Muscle of leg (tissue), 11 donors: ENCODE data around the gene SMAD9. TPM values are rescaled to one million over a fixed set of nuclear protein-coding genes. Genes with fewer than 3 reads are reported as not detected.
A peak's percentile ranks its signal among the peaks of the same experiment; 100 is the strongest.

ENCODE experiments used
- DNase-seq: peaks from one replicate; pipeline ENCODE4 v3.0.0; 2013
- H3K27ac ChIP-seq: one replicate; pipeline ENCODE4 v1.5.1; 2013; ENCODE audit warnings: mild to moderate bottlenecking, low read length, control low read depth
- H3K27me3 ChIP-seq: one replicate; pipeline ENCODE4 v1.6.1; 2013; ENCODE audit warnings: low read length; ENCODE audit not compliant: control insufficient read depth, insufficient read depth
- H3K36me3 ChIP-seq: one replicate; pipeline ENCODE4 v1.6.1; 2013; ENCODE audit warnings: low read length; ENCODE audit not compliant: control insufficient read depth, insufficient read depth
- H3K4me1 ChIP-seq: one replicate; pipeline ENCODE4 v1.6.1; 2013; ENCODE audit warnings: low read length; ENCODE audit not compliant: control insufficient read depth, insufficient read depth
- H3K4me3 ChIP-seq: one replicate; pipeline ENCODE4 v1.5.1; 2013; ENCODE audit warnings: low read length, control low read depth
- H3K9me3 ChIP-seq: replicated peaks from 2 replicates; pipeline ENCODE4 v1.6.1; 2013; ENCODE audit warnings: low read depth, low read length; ENCODE audit not compliant: control insufficient read depth
- WGBS: methylation state at CpG from one replicate; pipeline ENCODE4 v1.1.5; 2013; ENCODE audit warnings: missing lambda C conversion rate; ENCODE audit not compliant: insufficient coverage; 5-methylcytosine and 5-hydroxymethylcytosine counted together
- polyA plus RNA-seq, 8 donors: library from polyadenylated mRNA; unstranded; fragments of 120-200 nt; gene quantifications; one replicate each; pipeline versions ENCODE4 v1.2.1 to v1.2.3, GENCODE V29; 2013; ENCODE audit warnings: inconsistent platforms in 1 of 8, low replicate concordance in 1 of 8; ENCODE audit not compliant: insufficient read length in 8 of 8, insufficient read depth in 1 of 8
- total RNA-seq: library from RNA; stranded (reverse); fragments of 120-200 nt; gene quantifications from one replicate; pipeline ENCODE4 v1.2.4, GENCODE V29; 2013

Gene SMAD9
- total and polyA plus RNA-seq, 9 donors = 12.2 to 20.1 (median 15.8) TPM

GRCh38 chr13:36913463-36913862 lies 6.6 kb downstream of the SMAD9 start:
- Histone ChIP-seq H3K27ac (no peak overlapping the region), H3K9me3 (no peaks in the 10 kb centered on the region), H3K27me3 (no peaks in the 10 kb centered on the region), H3K4me3 (no peak overlapping the region), H3K4me1 (peaks cover 9% of the 10 kb centered on the region), H3K36me3 (no peaks in the 10 kb centered on the region)
- no peak for DNase-seq

DNA sequence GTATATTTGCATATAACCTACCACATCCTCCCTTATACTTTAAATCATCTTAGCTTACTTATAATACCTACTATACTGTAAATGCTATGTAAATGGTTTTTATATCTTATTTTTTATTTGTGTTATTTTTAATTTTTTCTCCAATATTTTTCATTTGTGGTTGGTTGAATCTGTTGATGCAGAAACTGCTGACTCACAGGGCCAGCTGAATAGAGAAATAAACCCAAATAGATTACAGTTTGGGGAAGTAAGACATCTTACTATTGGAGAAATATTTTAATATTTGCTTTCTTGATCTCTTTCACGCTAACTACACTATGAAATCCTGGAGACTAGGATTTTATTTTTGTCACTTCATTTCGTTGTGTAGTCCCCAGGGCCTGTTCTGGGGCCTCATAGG lies 7.1 kb downstream of the SMAD9 start:
- WGBS = no CpG with 5 or more reads among the region's 2 CpGs
- Histone ChIP-seq H3K9me3 (no peaks in the 10 kb centered on the region), H3K4me1 (peaks cover 9% of the 10 kb centered on the region), H3K27ac (no peak overlapping the region), H3K4me3 (no peak overlapping the region), H3K36me3 (no peaks in the 10 kb centered on the region), H3K27me3 (no peaks in the 10 kb centered on the region)
- DNase-seq = no peak

GRCh38 chr13:36912369-36912768 lies 7.7 kb downstream of the SMAD9 start:
- no peak for DNase-seq
- H3K27me3 ChIP-seq = no peaks in the 10 kb centered on the region
- no peaks in the 10 kb centered on the region for H3K9me3 ChIP-seq
- H3K36me3 ChIP-seq = no peaks in the 10 kb centered on the region
- H3K4me1 ChIP-seq = peaks cover 9% of the 10 kb centered on the region
- no peak overlapping the region for H3K4me3 ChIP-seq
- no peak overlapping the region for H3K27ac ChIP-seq

- Histone ChIP-seq H3K27ac (no peak overlapping the region), H3K36me3 (no peaks in the 10 kb centered on the region), H3K4me3 (no peak overlapping the region), H3K9me3 (no peaks in the 10 kb centered on the region), H3K27me3 (no peaks in the 10 kb centered on the region), H3K4me1 (peaks cover 4% of the 10 kb centered on the region)
- no peak for DNase-seq
- WGBS = 100% methylated on average over 1 of the region's 1 CpG
Measured at GRCh38 chr13:36910545-36910944, 9.5 kb downstream of the SMAD9 start.

- H3K4me1 ChIP-seq = no peaks in the 10 kb centered on the region
- no peak overlapping the region for H3K27ac ChIP-seq
- no peaks in the 10 kb centered on the region for H3K27me3 ChIP-seq
- no peaks in the 10 kb centered on the region for H3K36me3 ChIP-seq
- H3K9me3 ChIP-seq = no peaks in the 10 kb centered on the region
- no CpG with 5 or more reads among the region's 2 CpGs for WGBS
- H3K4me3 ChIP-seq = no peak overlapping the region
- no peak for DNase-seq
Measured at GRCh38 chr13:36907821-36908220, 12.2 kb downstream of the SMAD9 start.

GRCh38 chr13:36907266-36907665 lies 12.8 kb downstream of the SMAD9 start:
- no peak overlapping the region for H3K27ac ChIP-seq
- DNase-seq = no peak
- H3K9me3 ChIP-seq = no peaks in the 10 kb centered on the region
- H3K4me1 ChIP-seq = no peaks in the 10 kb centered on the region
- WGBS = 100% methylated on average over 3 of the region's 4 CpGs
- no peaks in the 10 kb centered on the region for H3K27me3 ChIP-seq
- H3K4me3 ChIP-seq = no peak overlapping the region
- H3K36me3 ChIP-seq = no peaks in the 10 kb centered on the region

GRCh38 chr13:36905944-36906343 lies 14.1 kb downstream of the SMAD9 start:
- no peak for DNase-seq
- no peaks in the 10 kb centered on the region for H3K36me3 ChIP-seq
- WGBS = no CpG with 5 or more reads among the region's 5 CpGs
- H3K9me3 ChIP-seq = no peaks in the 10 kb centered on the region
- H3K4me1 ChIP-seq = no peaks in the 10 kb centered on the region
- H3K27ac ChIP-seq = no peak overlapping the region
- no peaks in the 10 kb centered on the region for H3K27me3 ChIP-seq
- H3K4me3 ChIP-seq = no peak overlapping the region

- Histone ChIP-seq H3K27ac (no peak overlapping the region), H3K4me1 (no peaks in the 10 kb centered on the region), H3K36me3 (no peaks in the 10 kb centered on the region), H3K27me3 (no peaks in the 10 kb centered on the region), H3K4me3 (no peak overlapping the region), H3K9me3 (peaks cover 10% of the 10 kb centered on the region)
- no peak for DNase-seq
- WGBS = 79% methylated on average over 5 of the region's 8 CpGs
Measured at GRCh38 chr13:36903925-36904595, 16.0 kb downstream of the SMAD9 start.

DNA sequence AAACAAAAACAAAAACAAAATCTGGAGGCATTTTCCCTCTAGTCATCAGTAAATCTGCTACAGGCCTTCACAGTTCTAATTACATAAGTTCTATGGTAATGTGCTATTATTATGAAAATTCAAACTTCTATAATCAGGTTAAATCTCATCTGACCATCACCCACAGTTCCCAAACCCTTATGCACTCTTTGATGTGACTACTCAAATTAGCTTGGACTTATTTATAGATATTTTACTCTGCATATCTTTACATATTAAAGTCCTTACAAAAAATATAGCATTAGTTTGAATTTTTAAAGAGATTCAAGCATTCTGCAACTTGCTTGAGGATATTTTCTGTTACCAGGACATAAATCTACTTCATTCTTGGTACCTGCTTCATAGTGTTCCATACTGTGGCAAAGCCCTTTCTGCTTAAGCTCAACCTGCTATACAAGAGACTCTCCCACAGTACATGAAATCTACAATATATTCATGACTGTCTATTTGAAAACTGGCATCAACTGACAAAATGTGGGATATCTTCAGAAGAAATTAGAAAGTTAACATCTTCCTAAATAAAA lies 22.9 kb downstream of the SMAD9 start:
- H3K27me3 ChIP-seq = no peaks in the 10 kb centered on the region
- DNase-seq = no peak
- no peak overlapping the region for H3K4me3 ChIP-seq
- H3K4me1 ChIP-seq = no peaks in the 10 kb centered on the region
- H3K9me3 ChIP-seq = peaks cover 10% of the 10 kb centered on the region
- no peak overlapping the region for H3K27ac ChIP-seq
- no peaks in the 10 kb centered on the region for H3K36me3 ChIP-seq

- Histone ChIP-seq H3K27me3 (no peaks in the 10 kb centered on the region), H3K4me1 (no peaks in the 10 kb centered on the region), H3K9me3 (no peaks in the 10 kb centered on the region), H3K27ac (no peak overlapping the region), H3K36me3 (no peaks in the 10 kb centered on the region), H3K4me3 (no peak overlapping the region)
- DNase-seq = no peak
- WGBS = 83% methylated on average over 1 of the region's 2 CpGs
Measured at GRCh38 chr13:36891752-36892151, 28.3 kb downstream of the SMAD9 start.

GRCh38 chr13:36888645-36889044 lies 31.4 kb downstream of the SMAD9 start:
- H3K9me3 ChIP-seq = no peaks in the 10 kb centered on the region
- H3K27me3 ChIP-seq = no peaks in the 10 kb centered on the region
- peak; percentile 19 for DNase-seq
- no peak overlapping the region for H3K4me3 ChIP-seq
- no peaks in the 10 kb centered on the region for H3K4me1 ChIP-seq
- no CpG with 5 or more reads among the region's 3 CpGs for WGBS
- H3K27ac ChIP-seq = no peak overlapping the region
- H3K36me3 ChIP-seq = no peaks in the 10 kb centered on the region
